Breast epithelium (tissue), 3 donors: Measurements from ENCODE around the gene VSTM2L.

ENCODE experiments used
- CTCF ChIP-seq, 3 donors: fragments of 450-650 bp; IDR thresholded peaks; one replicate each; pipeline ENCODE4 v1.5.1; 2016 to 2017; ENCODE audit warnings: antibody characterized with exemption in 3 of 3, mild to moderate bottlenecking in 3 of 3, moderate library complexity in 3 of 3
- POLR2A ChIP-seq: fragments of 450-650 bp; IDR thresholded peaks from one replicate; pipeline ENCODE4 v1.6.1; 2016; ENCODE audit warnings: antibody characterized with exemption, mild to moderate bottlenecking, moderate library complexity

- TF ChIP-seq CTCF (IDR thresholded peaks at IDR 0.05) = no peak
- no peak for TF ChIP-seq POLR2A
Observed at GRCh38 chr20:37880726-37881591, 22.0 kb upstream of the VSTM2L start.
